HepG2 (cell line): ENCODE measurements around the gene GJA8. TPM values are rescaled to one million over a fixed set of nuclear protein-coding genes. Genes with fewer than 3 reads are reported as not detected.

ENCODE experiments used
- ATAC-seq: fragments of 200-7000 bp; cut with Tn5 transposase; 3 replicates; pipeline ENCODE4 v1.9.1; 2020; ENCODE audit warnings: mild to moderate bottlenecking, moderate library complexity
- BruUV-seq: library from RNA; stranded (reverse); fragments of 400-500 nt; replicated peaks from 2 replicates; lab custom pipeline; 2021; lab: Mats Ljungman, UMichigan
- CTCF ChIA-PET: fragments of 300-600 bp; formaldehyde crosslinking; extraction: SDS; loops from one replicate; lab custom pipeline; 2021; ENCODE audit warnings: low total read pairs, inconsistent platforms, low intra/inter-chr PET ratio; lab: Yijun Ruan, JAX
- POLR2A ChIA-PET: fragments of 350-600 bp; sonication (Branson Sonifier 250); formaldehyde crosslinking; loops from one replicate; lab custom pipeline; 2020; ENCODE audit warnings: antibody characterized with exemption, inconsistent platforms; lab: Yijun Ruan, JAX
- DNase-seq: peaks from one replicate; pipeline ENCODE4 v3.0.0-alpha.2; 2015; ENCODE audit warnings: low spot score
- FAIRE-seq: peaks from 3 replicates; lab custom pipeline; 2011; peaks lifted over from hg19 to GRCh38; lab: Jason Lieb, UNC
- H2AFZ ChIP-seq: one replicate; pipeline ENCODE4 v1.6.1; 2011; ENCODE audit warnings: low read length, inconsistent platforms
- H3K27ac ChIP-seq: fragments of 300-600 bp; 3 replicates; pipeline ENCODE4 v1.8.0; 2011; ENCODE audit warnings: mixed run types, mild to moderate bottlenecking, mixed read lengths, low read length, inconsistent platforms; ENCODE audit not compliant: insufficient read depth; ENCODE audit errors: extremely low read length
- H3K27me3 ChIP-seq, 2 experiments: fragments of 200-600 bp in 1 of 2; 2 replicates in 1 of 2; 3 replicates in 1 of 2; pipeline versions ENCODE4 v1.6.0 to v1.8.0; 2011; ENCODE audit warnings: low read length in 2 of 2, mild to moderate bottlenecking in 2 of 2, moderate library complexity in 2 of 2, inconsistent platforms in 1 of 2; ENCODE audit not compliant: insufficient read depth in 2 of 2, control insufficient read depth in 1 of 2
- H3K36me3 ChIP-seq, 2 experiments: fragments of 200-600 bp in 1 of 2; replicated peaks in 1 of 2; 2 replicates in 1 of 2; 3 replicates in 1 of 2; pipeline versions ENCODE4 v1.5.1 to v1.8.0; 2011; ENCODE audit warnings: low read length in 2 of 2, inconsistent platforms in 1 of 2; ENCODE audit not compliant: insufficient read depth in 2 of 2, control insufficient read depth in 1 of 2
- H3K4me1 ChIP-seq: 2 replicates; pipeline ENCODE4 v1.5.1; 2012; ENCODE audit warnings: low read length, inconsistent platforms; ENCODE audit not compliant: insufficient read depth
- H3K4me2 ChIP-seq: 2 replicates; pipeline ENCODE4 v1.6.0; 2011; ENCODE audit warnings: low read depth, low read length, inconsistent platforms
- H3K4me3 ChIP-seq, 3 experiments: fragments of 200-600 bp in 1 of 3; sonication (generic), shearing (Covaris generic) in 1 of 3; replicated peaks in 1 of 3; 2 replicates each; pipeline ENCODE4 v1.5.1; 2011 to 2016; ENCODE audit warnings: low read length in 3 of 3, inconsistent platforms in 2 of 3, low read depth in 2 of 3, mild to moderate bottlenecking in 2 of 3, control low read depth in 1 of 3, mixed read lengths in 1 of 3; ENCODE audit not compliant: insufficient read depth in 1 of 3
- H3K79me2 ChIP-seq: one replicate; pipeline ENCODE4 v1.6.1; 2011; ENCODE audit warnings: low read length, inconsistent platforms; ENCODE audit not compliant: insufficient read depth
- H3K9ac ChIP-seq: 2 replicates; pipeline ENCODE4 v1.6.0; 2011; ENCODE audit warnings: mild to moderate bottlenecking, low read depth, low read length, inconsistent platforms; ENCODE audit not compliant: insufficient read depth
- H3K9me3 ChIP-seq: 2 replicates; pipeline ENCODE4 v1.5.1; 2012; ENCODE audit warnings: mild to moderate bottlenecking, low read length
- H4K20me1 ChIP-seq: 2 replicates; pipeline ENCODE4 v1.6.0; 2011; ENCODE audit warnings: inconsistent platforms, mild to moderate bottlenecking, low read length, moderate library complexity; ENCODE audit not compliant: insufficient read depth
- CBX5 ChIP-seq: sonication (generic); formaldehyde crosslinking; IDR thresholded peaks from 2 replicates; pipeline ENCODE4 v1.4.0; 2020; ENCODE audit warnings: missing genetic modification reagents, borderline replicate concordance
- CCAR2 ChIP-seq: fragments of 200-400 bp; formaldehyde crosslinking; optimal IDR thresholded peaks from 2 replicates; pipeline ENCODE3; 2018; ENCODE audit warnings: low read depth, mild to moderate bottlenecking, low read length, moderate library complexity
- MTA3 ChIP-seq: sonication (generic); formaldehyde crosslinking; IDR thresholded peaks from 2 replicates; pipeline ENCODE4 v1.4.0; 2020; ENCODE audit warnings: missing genetic modification reagents
- ZFP36L2 ChIP-seq: sonication (generic); formaldehyde crosslinking; IDR thresholded peaks from 2 replicates; pipeline ENCODE4 v1.4.0; 2020; ENCODE audit warnings: missing genetic modification reagents
- ZNF138 ChIP-seq: sonication (generic); formaldehyde crosslinking; IDR thresholded peaks from 2 replicates; pipeline ENCODE4 v1.5.0; 2020; ENCODE audit warnings: mild to moderate bottlenecking, low read depth, missing genetic modification reagents
- ZNF17 ChIP-seq: sonication (generic); formaldehyde crosslinking; IDR thresholded peaks from 2 replicates; pipeline ENCODE4 v1.5.0; 2020; ENCODE audit warnings: mild to moderate bottlenecking, missing genetic modification reagents
- ZNF260 ChIP-seq: sonication (generic); formaldehyde crosslinking; IDR thresholded peaks from 2 replicates; pipeline ENCODE4 v1.4.0; 2020; ENCODE audit warnings: missing genetic modification reagents, low read depth, mild to moderate bottlenecking, borderline replicate concordance
- ZNF574 ChIP-seq: sonication (generic); formaldehyde crosslinking; IDR thresholded peaks from 2 replicates; pipeline ENCODE4 v1.4.0; 2020; ENCODE audit warnings: missing genetic modification reagents
- ZNF609 ChIP-seq: sonication (generic); formaldehyde crosslinking; IDR thresholded peaks from 2 replicates; pipeline ENCODE4 v1.4.0; 2020; ENCODE audit warnings: mild to moderate bottlenecking, missing genetic modification reagents, borderline replicate concordance
- ZNF670 ChIP-seq: sonication (generic); formaldehyde crosslinking; IDR thresholded peaks from 2 replicates; pipeline ENCODE4 v1.8.0; 2022; ENCODE audit warnings: mild to moderate bottlenecking, missing genetic modification reagents, borderline replicate concordance
- ZNF75D ChIP-seq: sonication (generic); formaldehyde crosslinking; IDR thresholded peaks from 2 replicates; pipeline ENCODE4 v1.8.1; 2023; ENCODE audit warnings: missing genetic modification reagents, mild to moderate bottlenecking, borderline replicate concordance
- WGBS: methylation state at CpG from one replicate; pipeline ENCODE4 v1.1.6; 2017; ENCODE audit warnings: low lambda C conversion rate; 5-methylcytosine and 5-hydroxymethylcytosine counted together
- in situ Hi-C: cut with HindIII; loops from 2 replicates; pipeline ENCODE4 v1.10.0; 2017; ENCODE audit warnings: low pct_unique_long_range_greater_than_20kb; ENCODE audit not compliant: extremely low pct_ligation_motif_present
- intact Hi-C: fragments of 100-400 bp; cut with micrococcal nuclease; formaldehyde crosslinking; loops from one replicate; pipeline ENCODE4 v1.10.0; 2022; ENCODE audit not compliant: unreplicated experiment
- polyA plus RNA-seq, 8 experiments: library from polyadenylated mRNA; depleted of rRNA in 3 of 8; stranded (reverse) in 7 of 8; unstranded in 1 of 8; fragments of >200 nt; fragmentation: Illumina TruSeq in 4 of 8; extraction: Trizol in 4 of 8; gene quantifications; 2 replicates each; pipeline versions ENCODE4 v1.2.1 to v1.2.3, GENCODE V29; 2011 to 2016; ENCODE audit warnings: low read depth in 4 of 8, missing spikeins in 1 of 8, mixed read lengths in 1 of 8; ENCODE audit not compliant: insufficient read depth in 1 of 8
- total RNA-seq, 5 experiments: library from RNA; depleted of rRNA; stranded (reverse); fragments of >200 nt; fragmentation: Illumina TruSeq; extraction: Trizol; gene quantifications; 2 replicates each; pipeline ENCODE4 v1.2.3, GENCODE V29; 2016; ENCODE audit warnings: low read depth in 1 of 5
- TF ChIP-seq, protein P1 (sequence below): IDR thresholded peaks from 2 replicates; pipeline ENCODE4 v1.6.1; 2012; ENCODE audit warnings: low read depth, low read length, improper control_type of control experiment

Gene GJA8
- total and polyA plus RNA-seq, 2 of the 13 experiments (the other 11 are each of a cell fraction or from before 2014, with no cell fraction given), result not detected

GRCh38 chr1:147890177-147890790 lies 12.3 kb upstream of the GJA8 start (continued):
- no peak for TF ChIP-seq ZNF138 (CRISPR knock-in tag)

DNA sequence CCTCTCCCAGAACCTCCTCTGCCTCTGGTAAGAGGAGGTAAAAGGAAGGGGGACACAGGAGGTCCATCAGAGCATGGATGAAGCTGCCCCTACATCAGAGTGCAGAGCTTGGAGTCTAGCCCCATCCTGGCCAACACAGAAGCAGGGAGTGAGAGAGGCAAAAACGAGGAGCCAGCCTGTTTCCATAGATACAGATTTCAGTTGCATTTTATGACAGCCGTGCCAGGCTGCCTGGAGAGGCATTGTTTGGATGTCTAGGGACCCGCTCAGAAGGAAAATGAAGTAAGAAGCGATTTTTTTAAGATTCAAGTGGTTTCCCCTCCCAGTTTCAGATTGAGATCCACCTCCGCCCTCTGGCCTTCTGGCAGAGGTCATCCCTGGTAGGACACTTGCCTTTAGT lies 11.5 kb upstream of the GJA8 start:
- Histone ChIP-seq H3K9me3 (no peaks in the 10 kb centered on the region), H4K20me1 (no peaks in the 10 kb centered on the region), H3K27me3 (no peaks in the 10 kb centered on the region), H3K4me2 (no peak overlapping the region), H3K27ac (no peak overlapping the region), H3K36me3 (no peaks in the 10 kb centered on the region), H3K79me2 (no peaks in the 10 kb centered on the region), H3K9ac (no peak overlapping the region), H3K4me3 (no peak overlapping the region), H3K4me1 (no peaks in the 10 kb centered on the region), H2AFZ (no peak overlapping the region)
- CTCF ChIA-PET, result interaction anchor here (2.1 to 2.4 kb wide), 2 partner anchors 167 kb away, joined by 26 to 29 read pairs; no protein-coding TSS in a partner anchor
- BruUV-seq, result no TSS peak
- WGBS, result 16% methylated on average over 5 of the region's 5 CpGs
- no peak; the same call in 2 of the 3 replicates for ATAC-seq
- POLR2A ChIA-PET, result no interaction called here
- in situ Hi-C loops (loop anchor here (5.0 to 10.0 kb wide), 2 partner anchors 169 to 396 kb away; no protein-coding TSS in a partner anchor), intact Hi-C loops (loop anchor here (10.0 kb wide), 1 partner anchor 396 kb away; no protein-coding TSS in a partner anchor)
- FAIRE-seq, result no peak
- no peak for DNase-seq
- no peak for TF ChIP-seq CCAR2
- no peak for TF ChIP-seq ZNF75D (CRISPR knock-in tag)
- TF ChIP-seq, protein P1, sequence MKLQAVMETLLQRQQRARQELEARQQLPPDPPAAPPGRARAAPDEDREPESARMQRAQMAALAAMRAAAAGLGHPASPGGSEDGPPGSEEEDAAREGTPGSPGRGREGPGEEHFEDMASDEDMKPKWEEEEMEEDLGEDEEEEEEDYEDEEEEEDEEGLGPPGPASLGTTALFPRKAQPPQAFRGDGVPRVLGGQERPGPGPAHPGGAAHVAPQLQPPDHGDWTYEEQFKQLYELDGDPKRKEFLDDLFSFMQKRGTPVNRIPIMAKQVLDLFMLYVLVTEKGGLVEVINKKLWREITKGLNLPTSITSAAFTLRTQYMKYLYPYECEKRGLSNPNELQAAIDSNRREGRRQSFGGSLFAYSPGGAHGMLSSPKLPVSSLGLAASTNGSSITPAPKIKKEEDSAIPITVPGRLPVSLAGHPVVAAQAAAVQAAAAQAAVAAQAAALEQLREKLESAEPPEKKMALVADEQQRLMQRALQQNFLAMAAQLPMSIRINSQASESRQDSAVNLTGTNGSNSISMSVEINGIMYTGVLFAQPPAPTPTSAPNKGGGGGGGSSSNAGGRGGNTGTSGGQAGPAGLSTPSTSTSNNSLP, result no peak
- TF ChIP-seq ZNF574 (CRISPR knock-in tag), result no peak
- no peak for TF ChIP-seq ZNF17
- TF ChIP-seq MTA3 (CRISPR knock-in tag), result no peak
- TF ChIP-seq ZFP36L2 (CRISPR knock-in tag), result no peak
- no peak for TF ChIP-seq ZNF609 (CRISPR knock-in tag)
- TF ChIP-seq ZNF670 (CRISPR knock-in tag), result no peak
- no peak for TF ChIP-seq ZNF260 (CRISPR knock-in tag)
- no peak for TF ChIP-seq CBX5 (CRISPR knock-in tag)
